Measurements from ENCODE around the gene SLC22A23. TPM values are rescaled to one million over a fixed set of nuclear protein-coding genes. Genes with fewer than 3 reads are reported as not detected.

SLC22A23 gene
- total and polyA plus RNA-seq, 2 experiments from 2014 or later = 6.1 to 38.3 TPM

DNA sequence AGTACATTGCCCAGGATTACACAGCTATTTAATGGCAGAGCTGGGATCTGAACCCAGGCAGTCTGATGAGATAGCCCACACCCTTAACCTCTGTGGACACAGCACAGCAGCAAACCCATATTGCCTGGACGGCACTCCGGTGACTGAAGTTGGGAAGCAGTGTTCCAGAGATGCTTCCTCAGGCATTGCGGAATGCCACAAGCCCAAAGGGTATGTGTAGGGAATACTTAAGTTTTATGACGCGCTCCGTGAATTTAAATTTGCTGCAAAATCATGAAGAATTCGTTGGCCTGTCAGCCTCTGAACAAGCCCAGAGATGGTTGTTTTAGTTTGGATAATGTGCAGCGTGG is 151.7 kb downstream of the SLC22A23 start:
- TF ChIP-seq JUNB (IDR thresholded peaks at IDR 0.05; ENCODE audit: unreplicated experiment) (no peak), EZH2phosphoT487 (IDR thresholded peaks at IDR 0.05; ENCODE audit: unreplicated experiment) (no peak), NANOG (IDR thresholded peaks at IDR 0.05; ENCODE audit: borderline replicate concordance) (no peak), ZNF114 (CRISPR knock-in tag; IDR thresholded peaks at IDR 0.05) (no peak), EZH2 (IDR thresholded peaks at IDR 0.05; ENCODE audit: low read depth, unreplicated experiment) (no peak), CTCF (conservative IDR thresholded peaks at IDR 0.05; ENCODE audit: low read depth in 2 of 2) (no peak), ZNF331 (CRISPR knock-in tag; IDR thresholded peaks at IDR 0.05; ENCODE audit: low read depth) (no peak), REST (IDR thresholded peaks at IDR 0.05; ENCODE audit: unreplicated experiment) (no peak)
- TF ChIP-seq, protein P1, sequence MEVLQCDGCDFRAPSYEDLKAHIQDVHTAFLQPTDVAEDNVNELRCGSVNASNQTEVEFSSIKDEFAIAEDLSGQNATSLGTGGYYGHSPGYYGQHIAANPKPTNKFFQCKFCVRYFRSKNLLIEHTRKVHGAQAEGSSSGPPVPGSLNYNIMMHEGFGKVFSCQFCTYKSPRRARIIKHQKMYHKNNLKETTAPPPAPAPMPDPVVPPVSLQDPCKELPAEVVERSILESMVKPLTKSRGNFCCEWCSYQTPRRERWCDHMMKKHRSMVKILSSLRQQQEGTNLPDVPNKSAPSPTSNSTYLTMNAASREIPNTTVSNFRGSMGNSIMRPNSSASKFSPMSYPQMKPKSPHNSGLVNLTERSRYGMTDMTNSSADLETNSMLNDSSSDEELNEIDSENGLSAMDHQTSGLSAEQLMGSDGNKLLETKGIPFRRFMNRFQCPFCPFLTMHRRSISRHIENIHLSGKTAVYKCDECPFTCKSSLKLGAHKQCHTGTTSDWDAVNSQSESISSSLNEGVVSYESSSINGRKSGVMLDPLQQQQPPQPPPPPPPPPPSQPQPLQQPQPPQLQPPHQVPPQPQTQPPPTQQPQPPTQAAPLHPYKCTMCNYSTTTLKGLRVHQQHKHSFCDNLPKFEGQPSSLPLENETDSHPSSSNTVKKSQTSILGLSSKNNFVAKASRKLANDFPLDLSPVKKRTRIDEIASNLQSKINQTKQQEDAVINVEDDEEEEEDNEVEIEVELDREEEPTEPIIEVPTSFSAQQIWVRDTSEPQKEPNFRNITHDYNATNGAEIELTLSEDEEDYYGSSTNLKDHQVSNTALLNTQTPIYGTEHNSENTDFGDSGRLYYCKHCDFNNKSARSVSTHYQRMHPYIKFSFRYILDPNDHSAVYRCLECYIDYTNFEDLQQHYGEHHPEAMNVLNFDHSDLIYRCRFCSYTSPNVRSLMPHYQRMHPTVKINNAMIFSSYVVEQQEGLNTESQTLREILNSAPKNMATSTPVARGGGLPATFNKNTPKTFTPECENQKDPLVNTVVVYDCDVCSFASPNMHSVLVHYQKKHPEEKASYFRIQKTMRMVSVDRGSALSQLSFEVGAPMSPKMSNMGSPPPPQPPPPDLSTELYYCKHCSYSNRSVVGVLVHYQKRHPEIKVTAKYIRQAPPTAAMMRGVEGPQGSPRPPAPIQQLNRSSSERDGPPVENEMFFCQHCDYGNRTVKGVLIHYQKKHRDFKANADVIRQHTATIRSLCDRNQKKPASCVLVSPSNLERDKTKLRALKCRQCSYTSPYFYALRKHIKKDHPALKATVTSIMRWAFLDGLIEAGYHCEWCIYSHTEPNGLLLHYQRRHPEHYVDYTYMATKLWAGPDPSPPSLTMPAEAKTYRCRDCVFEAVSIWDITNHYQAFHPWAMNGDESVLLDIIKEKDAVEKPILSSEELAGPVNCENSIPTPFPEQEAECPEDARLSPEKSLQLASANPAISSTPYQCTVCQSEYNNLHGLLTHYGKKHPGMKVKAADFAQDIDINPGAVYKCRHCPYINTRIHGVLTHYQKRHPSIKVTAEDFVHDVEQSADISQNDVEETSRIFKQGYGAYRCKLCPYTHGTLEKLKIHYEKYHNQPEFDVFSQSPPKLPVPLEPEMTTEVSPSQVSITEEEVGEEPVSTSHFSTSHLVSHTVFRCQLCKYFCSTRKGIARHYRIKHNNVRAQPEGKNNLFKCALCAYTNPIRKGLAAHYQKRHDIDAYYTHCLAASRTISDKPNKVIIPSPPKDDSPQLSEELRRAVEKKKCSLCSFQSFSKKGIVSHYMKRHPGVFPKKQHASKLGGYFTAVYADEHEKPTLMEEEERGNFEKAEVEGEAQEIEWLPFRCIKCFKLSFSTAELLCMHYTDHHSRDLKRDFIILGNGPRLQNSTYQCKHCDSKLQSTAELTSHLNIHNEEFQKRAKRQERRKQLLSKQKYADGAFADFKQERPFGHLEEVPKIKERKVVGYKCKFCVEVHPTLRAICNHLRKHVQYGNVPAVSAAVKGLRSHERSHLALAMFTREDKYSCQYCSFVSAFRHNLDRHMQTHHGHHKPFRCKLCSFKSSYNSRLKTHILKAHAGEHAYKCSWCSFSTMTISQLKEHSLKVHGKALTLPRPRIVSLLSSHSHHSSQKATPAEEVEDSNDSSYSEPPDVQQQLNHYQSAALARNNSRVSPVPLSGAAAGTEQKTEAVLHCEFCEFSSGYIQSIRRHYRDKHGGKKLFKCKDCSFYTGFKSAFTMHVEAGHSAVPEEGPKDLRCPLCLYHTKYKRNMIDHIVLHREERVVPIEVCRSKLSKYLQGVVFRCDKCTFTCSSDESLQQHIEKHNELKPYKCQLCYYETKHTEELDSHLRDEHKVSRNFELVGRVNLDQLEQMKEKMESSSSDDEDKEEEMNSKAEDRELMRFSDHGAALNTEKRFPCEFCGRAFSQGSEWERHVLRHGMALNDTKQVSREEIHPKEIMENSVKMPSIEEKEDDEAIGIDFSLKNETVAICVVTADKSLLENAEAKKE (CRISPR knock-in tag; IDR thresholded peaks at IDR 0.05) = no peak
- TF ChIP-seq, protein P2, sequence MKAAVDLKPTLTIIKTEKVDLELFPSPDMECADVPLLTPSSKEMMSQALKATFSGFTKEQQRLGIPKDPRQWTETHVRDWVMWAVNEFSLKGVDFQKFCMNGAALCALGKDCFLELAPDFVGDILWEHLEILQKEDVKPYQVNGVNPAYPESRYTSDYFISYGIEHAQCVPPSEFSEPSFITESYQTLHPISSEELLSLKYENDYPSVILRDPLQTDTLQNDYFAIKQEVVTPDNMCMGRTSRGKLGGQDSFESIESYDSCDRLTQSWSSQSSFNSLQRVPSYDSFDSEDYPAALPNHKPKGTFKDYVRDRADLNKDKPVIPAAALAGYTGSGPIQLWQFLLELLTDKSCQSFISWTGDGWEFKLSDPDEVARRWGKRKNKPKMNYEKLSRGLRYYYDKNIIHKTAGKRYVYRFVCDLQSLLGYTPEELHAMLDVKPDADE (IDR thresholded peaks at IDR 0.05) = no peak

More for the DNA sequence above, 151.7 kb downstream of the SLC22A23 start:
- no peak overlapping the region for H2AFZ ChIP-seq
- peaks cover 3% of the 10 kb centered on the region; the same call in 1 of the 2 replicates for H4K20me1 ChIP-seq (replicated peaks; ENCODE audit: insufficient read depth)
- no peak overlapping the region for H3K4me3 Mint-ChIP-seq
- H3K79me2 ChIP-seq (replicated peaks; ENCODE audit: insufficient read depth) = no peaks in the 10 kb centered on the region
- no peak overlapping the region for H3K27ac Mint-ChIP-seq
- H3K36me3 ChIP-seq (ENCODE audit: insufficient read depth) = peaks cover 4% of the 10 kb centered on the region; the same call in 1 of the 2 replicates
- peaks cover 11% of the 10 kb centered on the region for H3K27me3 Mint-ChIP-seq (ENCODE audit: insufficient read depth, low read depth, poor library complexity)
- H3K36me3 Mint-ChIP-seq (ENCODE audit: low read depth) = peaks cover 43% of the 10 kb centered on the region
- H3K4me1 Mint-ChIP-seq = peaks cover 5% of the 10 kb centered on the region
- no peaks in the 10 kb centered on the region for H3F3A ChIP-seq (replicated peaks; ENCODE audit: low read depth)
- peaks cover 3% of the 10 kb centered on the region; the same call in 1 of the 3 replicates for H3K9me3 Mint-ChIP-seq
- no peaks in the 10 kb centered on the region for H3K27me3 ChIP-seq (ENCODE audit: insufficient read depth)
- no peak overlapping the region for H3K4me2 ChIP-seq
- no peak for ATAC-seq
- H3K4me1 ChIP-seq (ENCODE audit: insufficient read depth) = no peaks in the 10 kb centered on the region
- DNase-seq (ENCODE audit: low spot score) = no peak
- H3K9me2 ChIP-seq (ENCODE audit: insufficient read depth) = no peaks in the 10 kb centered on the region; the same call in 1 of the 2 replicates
- H3K4me3 ChIP-seq = no peak overlapping the region
- H3K27ac ChIP-seq (ENCODE audit: low read depth) = no peak overlapping the region
